ENCODE results near the gene SCAMP5.

Gene SCAMP5

GRCh38 chr15:75023181-75023871, 28.0 kb downstream of the SCAMP5 start, which contains the start of gene PPCDC:
Gene PPCDC, plus strand, starts transcription at chr15:75023590. Its CDS starts 4,729 bp downstream, at chr15:75028319.
- DNase-seq = peak; percentile 100

GRCh38 chr15:75023872-75024636, 28.7 kb downstream of the SCAMP5 start:
- DNase-seq = peak; percentile 79

- DNase-seq = no peak
These were observed 29.7 kb downstream of the SCAMP5 start for GRCh38 chr15:75025107-75025506.

- no peak for DNase-seq
These were observed 30.3 kb downstream of the SCAMP5 start for GRCh38 chr15:75025548-75026260.

- no peak for DNase-seq
These were observed 32.2 kb downstream of the SCAMP5 start for GRCh38 chr15:75027551-75027950.

- DNase-seq = no peak
These were observed 33.6 kb downstream of the SCAMP5 start for GRCh38 chr15:75028991-75029377.

- DNase-seq = peak; percentile 92
These were observed 34.1 kb downstream of the SCAMP5 start for GRCh38 chr15:75029378-75030022.

- no peak for DNase-seq
These were observed 34.7 kb downstream of the SCAMP5 start for GRCh38 chr15:75030023-75030413.

- DNase-seq = no peak
These were observed 35.1 kb downstream of the SCAMP5 start for GRCh38 chr15:75030424-75030823.

GRCh38 chr15:75031848-75032247, 36.5 kb downstream of the SCAMP5 start:
- peak; percentile 43 for DNase-seq

- DNase-seq = no peak
These were observed 37.0 kb downstream of the SCAMP5 start for GRCh38 chr15:75032395-75032794.

GRCh38 chr15:75033809-75034208, 38.4 kb downstream of the SCAMP5 start:
- DNase-seq = no peak

- no peak for DNase-seq
These were observed 39.3 kb downstream of the SCAMP5 start for GRCh38 chr15:75034615-75035014.

GRCh38 chr15:75036212-75036616, 40.9 kb downstream of the SCAMP5 start:
- no peak for DNase-seq

- no peak for DNase-seq
These were observed 42.3 kb downstream of the SCAMP5 start for GRCh38 chr15:75037685-75038084.

- no peak for DNase-seq
These were observed 42.9 kb downstream of the SCAMP5 start for GRCh38 chr15:75038231-75038630.

GRCh38 chr15:75042730-75043508, 47.6 kb downstream of the SCAMP5 start:
- peak; percentile 100 for DNase-seq

- peak; percentile 99 for DNase-seq
These were observed 48.3 kb downstream of the SCAMP5 start for GRCh38 chr15:75043509-75044257.

- no peak for DNase-seq
These were observed 49.0 kb downstream of the SCAMP5 start for GRCh38 chr15:75044258-75044878.

GRCh38 chr15:75045332-75046015, 50.1 kb downstream of the SCAMP5 start:
- DNase-seq = no peak
